Neural progenitor cell (in vitro differentiated cells): ENCODE measurements around the gene SRCIN1. TPM values are rescaled to one million over a fixed set of nuclear protein-coding genes. Genes with fewer than 3 reads are reported as not detected.

Experiments
- DNase-seq: peaks from one replicate; pipeline ENCODE4 v3.0.0-alpha.2; 2016; ENCODE audit warnings: low spot score
- H2AFZ ChIP-seq: fragments of 200-600 bp; sonication (generic); replicated peaks from 2 replicates; pipeline ENCODE4 v1.6.1; 2016; ENCODE audit warnings: antibody characterized with exemption
- H3F3A ChIP-seq: fragments of 200-600 bp; sonication (generic); 2 replicates; pipeline ENCODE4 v1.6.1; 2016; ENCODE audit warnings: antibody characterized with exemption, low read depth
- H3K27ac ChIP-seq: fragments of 200-600 bp; sonication (generic); 2 replicates; pipeline ENCODE4 v1.5.1; 2016; ENCODE audit warnings: mild to moderate bottlenecking
- H3K27me3 ChIP-seq: fragments of 200-600 bp; sonication (generic); 2 replicates; pipeline ENCODE4 v1.6.1; 2016; ENCODE audit warnings: mild to moderate bottlenecking, moderate library complexity
- H3K36me3 ChIP-seq: fragments of 200-600 bp; sonication (generic); 2 replicates; pipeline ENCODE4 v1.5.1; 2016
- H3K4me1 ChIP-seq: fragments of 200-600 bp; sonication (generic); 2 replicates; pipeline ENCODE4 v1.6.1; 2016; ENCODE audit warnings: mixed run types
- H3K4me2 ChIP-seq: fragments of 200-600 bp; sonication (generic); 2 replicates; pipeline ENCODE4 v1.6.1; 2016
- H3K4me3 ChIP-seq: fragments of 200-600 bp; sonication (generic); 2 replicates; pipeline ENCODE4 v1.5.1; 2016
- H3K79me2 ChIP-seq: fragments of 200-600 bp; sonication (generic); 2 replicates; pipeline ENCODE4 v1.6.1; 2016; ENCODE audit warnings: low read depth
- H3K9ac ChIP-seq: fragments of 200-600 bp; sonication (generic); 2 replicates; pipeline ENCODE4 v1.6.1; 2016
- H3K9me3 ChIP-seq: fragments of 200-600 bp; sonication (generic); 2 replicates; pipeline ENCODE4 v1.5.1; 2016; ENCODE audit warnings: low read depth
- H4K20me1 ChIP-seq: fragments of 200-600 bp; sonication (generic); 2 replicates; pipeline ENCODE4 v1.6.1; 2016; ENCODE audit warnings: low read depth
- H3K27ac Mint-ChIP-seq: 3 replicates; pipeline ENCODE4 v1.8.0; 2021; ENCODE audit warnings: mixed read lengths
- H3K27me3 Mint-ChIP-seq: 2 replicates; pipeline ENCODE4 v1.8.0; 2022; ENCODE audit warnings: low read depth, mild to moderate bottlenecking, inconsistent platforms, moderate library complexity, mixed read lengths; ENCODE audit not compliant: insufficient read depth
- H3K36me3 Mint-ChIP-seq: 3 replicates; pipeline ENCODE4 v1.8.0; 2021; ENCODE audit warnings: mixed read lengths
- H3K4me1 Mint-ChIP-seq: 3 replicates; pipeline ENCODE4 v1.8.0; 2021; ENCODE audit warnings: mixed read lengths
- H3K4me3 Mint-ChIP-seq: 3 replicates; pipeline ENCODE4 v1.8.0; 2021; ENCODE audit warnings: mild to moderate bottlenecking, moderate library complexity, mixed read lengths
- H3K9me3 Mint-ChIP-seq: 3 replicates; pipeline ENCODE4 v1.8.0; 2020; ENCODE audit warnings: mixed read lengths
- EZH2 ChIP-seq: fragments of 200-600 bp; sonication (generic); IDR thresholded peaks from 2 replicates; pipeline ENCODE4 v1.6.1; 2017; ENCODE audit warnings: antibody characterized with exemption, mild to moderate bottlenecking, moderate library complexity
- EZH2phosphoT487 ChIP-seq: fragments of 200-600 bp; sonication (generic); IDR thresholded peaks from 2 replicates; pipeline ENCODE4 v1.6.1; 2017; ENCODE audit warnings: antibody characterized with exemption
- total RNA-seq: library from RNA; depleted of rRNA; stranded (reverse); fragments of >200 nt; gene quantifications from 2 replicates; pipeline ENCODE4 v1.2.3, GENCODE V29; 2015; ENCODE audit warnings: low replicate concordance
- TF ChIP-seq, protein P1 (sequence below): fragments of 200-600 bp; sonication (generic); IDR thresholded peaks from 2 replicates; pipeline ENCODE4 v1.5.1; 2017; ENCODE audit warnings: antibody characterized with exemption, mild to moderate bottlenecking

The SRCIN1 gene
- total RNA-seq, 1 donor from 2014 or later = 3.8 TPM

DNA sequence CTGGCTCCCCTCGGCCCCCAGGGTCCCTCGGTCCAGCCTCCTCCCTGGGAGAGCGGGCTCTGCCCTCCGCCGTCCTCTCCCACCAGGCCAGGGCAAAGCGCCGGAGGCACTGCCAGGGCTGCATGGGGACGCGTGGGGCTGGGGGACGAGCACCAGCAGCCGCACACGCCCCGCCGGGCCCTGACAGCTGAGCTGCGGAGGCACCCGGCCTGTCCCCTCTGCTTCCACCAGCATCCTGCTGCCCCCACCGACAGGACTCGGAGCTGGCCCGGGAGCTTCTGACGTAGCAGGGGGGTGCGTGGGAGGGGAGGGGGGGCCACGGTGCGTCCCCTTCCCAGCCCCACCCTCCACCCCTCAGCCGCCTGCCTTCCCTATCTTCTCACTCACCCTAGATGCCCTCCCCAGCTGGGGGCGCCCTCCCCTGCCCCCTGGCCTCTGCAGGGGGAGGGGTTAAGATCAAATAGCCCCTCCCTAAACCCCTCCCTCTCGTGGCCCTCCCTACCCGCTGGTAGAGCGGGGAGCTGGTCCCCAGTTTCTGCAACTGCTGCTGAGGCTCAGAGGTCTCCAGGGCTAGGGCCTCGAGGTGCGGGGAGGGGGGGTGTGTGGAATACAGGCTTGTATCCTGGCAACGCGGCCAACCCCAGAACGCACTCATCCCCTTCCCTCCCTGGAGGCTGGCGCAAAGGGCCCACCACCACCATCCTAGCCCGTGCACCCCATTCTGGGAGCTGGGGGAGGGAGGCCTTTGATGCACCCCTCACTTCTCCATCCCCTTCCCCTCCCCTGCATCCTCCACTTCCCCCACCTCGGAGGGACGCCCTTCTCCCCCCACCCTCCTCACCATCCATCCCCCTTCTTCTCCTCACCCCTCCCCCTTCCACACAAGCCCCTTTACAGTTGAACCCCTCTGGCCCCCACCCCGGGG, 1.0 kb downstream of the SRCIN1 start:
- Mint-ChIP-seq H3K4me3 (peak overlapping the region; percentile 83), H3K36me3 (no peaks in the 10 kb centered on the region), H3K4me1 (peaks cover 69% of the 10 kb centered on the region), H3K9me3 (no peaks in the 10 kb centered on the region), H3K27me3 (peaks cover 20% of the 10 kb centered on the region), H3K27ac (no peak overlapping the region)
- Histone ChIP-seq H3K9ac (no peak overlapping the region), H4K20me1 (peaks cover 42% of the 10 kb centered on the region), H3K79me2 (peaks cover 7% of the 10 kb centered on the region), H3K27ac (no peak overlapping the region), H3F3A (peaks cover 81% of the 10 kb centered on the region), H3K9me3 (no peaks in the 10 kb centered on the region), H3K4me2 (peak overlapping the region; percentile 80), H2AFZ (no peak overlapping the region), H3K4me1 (peaks cover 56% of the 10 kb centered on the region), H3K4me3 (peak overlapping the region; percentile 83), H3K36me3 (no peaks in the 10 kb centered on the region), H3K27me3 (peaks cover 23% of the 10 kb centered on the region)
- TF ChIP-seq EZH2phosphoT487 = no peak
- TF ChIP-seq, protein P1, sequence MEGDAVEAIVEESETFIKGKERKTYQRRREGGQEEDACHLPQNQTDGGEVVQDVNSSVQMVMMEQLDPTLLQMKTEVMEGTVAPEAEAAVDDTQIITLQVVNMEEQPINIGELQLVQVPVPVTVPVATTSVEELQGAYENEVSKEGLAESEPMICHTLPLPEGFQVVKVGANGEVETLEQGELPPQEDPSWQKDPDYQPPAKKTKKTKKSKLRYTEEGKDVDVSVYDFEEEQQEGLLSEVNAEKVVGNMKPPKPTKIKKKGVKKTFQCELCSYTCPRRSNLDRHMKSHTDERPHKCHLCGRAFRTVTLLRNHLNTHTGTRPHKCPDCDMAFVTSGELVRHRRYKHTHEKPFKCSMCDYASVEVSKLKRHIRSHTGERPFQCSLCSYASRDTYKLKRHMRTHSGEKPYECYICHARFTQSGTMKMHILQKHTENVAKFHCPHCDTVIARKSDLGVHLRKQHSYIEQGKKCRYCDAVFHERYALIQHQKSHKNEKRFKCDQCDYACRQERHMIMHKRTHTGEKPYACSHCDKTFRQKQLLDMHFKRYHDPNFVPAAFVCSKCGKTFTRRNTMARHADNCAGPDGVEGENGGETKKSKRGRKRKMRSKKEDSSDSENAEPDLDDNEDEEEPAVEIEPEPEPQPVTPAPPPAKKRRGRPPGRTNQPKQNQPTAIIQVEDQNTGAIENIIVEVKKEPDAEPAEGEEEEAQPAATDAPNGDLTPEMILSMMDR = peak; percentile 55
- peak; percentile 87 for DNase-seq

DNA sequence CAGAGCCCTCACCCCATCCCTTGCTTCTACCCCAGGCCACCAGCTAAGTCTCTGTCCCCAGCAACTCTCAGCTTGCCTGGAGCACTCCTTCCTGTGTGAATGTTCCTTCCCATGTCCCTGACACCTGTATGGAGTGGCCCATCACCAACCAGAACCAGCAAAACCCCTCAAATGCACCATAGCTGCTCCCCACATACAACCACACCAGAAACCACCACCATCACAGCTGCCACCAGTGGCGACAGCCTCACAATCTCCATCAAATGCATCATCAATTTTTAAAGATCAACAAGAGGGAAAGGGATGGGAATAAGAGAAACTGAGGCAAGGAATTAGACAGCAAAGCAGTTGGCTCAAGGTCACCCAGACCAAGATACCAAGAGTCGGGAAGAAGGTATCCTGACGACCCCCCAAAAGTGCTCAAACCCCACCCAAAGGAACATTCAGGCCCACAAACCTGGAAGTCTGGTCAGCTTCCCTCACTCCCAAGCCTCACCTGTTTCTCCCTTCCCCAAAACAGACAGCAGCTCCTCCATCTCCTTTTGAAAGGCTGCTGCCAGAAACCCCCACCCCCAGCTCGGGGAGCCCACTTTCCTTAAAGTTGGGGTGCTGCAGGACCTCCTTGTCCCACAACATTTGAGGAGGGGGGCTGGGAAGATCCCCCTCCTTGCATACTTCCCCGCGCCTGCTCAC, 1.8 kb downstream of the SRCIN1 start:
- Histone ChIP-seq H3K9ac (no peak overlapping the region), H3K4me3 (peak overlapping the region; percentile 83), H2AFZ (no peak overlapping the region), H3K4me2 (peak overlapping the region; percentile 80), H3K4me1 (peaks cover 56% of the 10 kb centered on the region), H3K27ac (no peak overlapping the region), H3K79me2 (peaks cover 7% of the 10 kb centered on the region), H3K36me3 (no peaks in the 10 kb centered on the region), H3K9me3 (no peaks in the 10 kb centered on the region), H4K20me1 (peaks cover 50% of the 10 kb centered on the region), H3F3A (peaks cover 78% of the 10 kb centered on the region), H3K27me3 (peaks cover 23% of the 10 kb centered on the region)
- Mint-ChIP-seq H3K4me3 (peak overlapping the region; percentile 75), H3K4me1 (peaks cover 68% of the 10 kb centered on the region), H3K9me3 (no peaks in the 10 kb centered on the region), H3K27me3 (peaks cover 20% of the 10 kb centered on the region), H3K27ac (peak overlapping the region; percentile 14), H3K36me3 (no peaks in the 10 kb centered on the region)
- DNase-seq = no peak
- TF ChIP-seq, protein P1 = no peak
- no peak for TF ChIP-seq EZH2phosphoT487
- no peak for TF ChIP-seq EZH2

DNA sequence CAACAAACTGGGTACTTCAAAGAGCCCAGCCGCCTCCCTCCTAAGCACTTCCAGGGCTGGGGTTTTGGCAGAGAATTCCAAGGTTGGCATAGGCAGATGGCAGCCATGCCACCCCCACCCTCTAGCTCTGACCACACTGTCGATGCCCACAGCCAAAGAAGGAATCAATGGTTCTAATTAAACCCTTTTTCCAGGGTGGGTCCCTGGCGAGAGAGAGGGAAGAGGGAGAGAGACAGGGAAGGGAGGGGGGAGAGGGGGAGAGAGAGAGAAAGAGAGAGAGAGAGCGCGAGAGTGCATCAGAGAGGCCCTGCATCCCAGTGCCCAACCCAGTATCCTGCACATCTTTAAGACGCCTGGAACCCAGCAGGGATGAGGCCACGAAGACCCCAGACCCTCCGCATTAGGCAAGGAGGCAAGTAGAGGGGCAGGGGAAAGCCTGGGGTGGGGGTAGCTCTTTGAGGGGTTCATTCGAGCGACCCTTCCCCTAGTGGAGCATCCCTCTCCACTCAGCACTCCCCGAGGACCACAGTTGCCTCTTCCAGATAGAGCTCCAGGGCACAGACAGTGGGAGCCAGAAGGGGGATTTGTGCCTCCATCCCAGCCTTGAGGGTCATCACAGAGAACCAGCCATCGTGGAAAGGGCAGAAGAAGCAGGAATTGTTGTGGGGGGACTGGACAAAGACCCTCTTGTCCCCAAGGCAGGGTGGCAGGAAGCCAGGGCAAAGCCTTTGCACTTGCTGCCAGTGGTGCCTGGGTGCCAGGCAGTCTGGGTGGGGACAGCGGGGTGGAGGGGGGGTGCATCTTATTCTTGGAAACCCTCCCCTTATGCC, 2.6 kb downstream of the SRCIN1 start:
- Histone ChIP-seq H3K9me3 (no peaks in the 10 kb centered on the region), H2AFZ (no peak overlapping the region), H3K4me3 (peak overlapping the region; percentile 8), H3K27me3 (peaks cover 20% of the 10 kb centered on the region), H3K27ac (peak overlapping the region; percentile 86), H4K20me1 (peaks cover 55% of the 10 kb centered on the region), H3F3A (peaks cover 78% of the 10 kb centered on the region), H3K36me3 (no peaks in the 10 kb centered on the region), H3K4me2 (peak overlapping the region; percentile 80), H3K4me1 (peaks cover 61% of the 10 kb centered on the region), H3K79me2 (peaks cover 7% of the 10 kb centered on the region), H3K9ac (no peak overlapping the region)
- no peak for TF ChIP-seq EZH2
- TF ChIP-seq, protein P1 = no peak
- TF ChIP-seq EZH2phosphoT487 = no peak
- DNase-seq = peak; percentile 43
- peak overlapping the region; percentile 64 for H3K4me3 Mint-ChIP-seq
- no peaks in the 10 kb centered on the region for H3K36me3 Mint-ChIP-seq
- no peaks in the 10 kb centered on the region for H3K9me3 Mint-ChIP-seq
- no peak overlapping the region for H3K27ac Mint-ChIP-seq
- H3K27me3 Mint-ChIP-seq = peaks cover 15% of the 10 kb centered on the region
- peaks cover 67% of the 10 kb centered on the region for H3K4me1 Mint-ChIP-seq
